ENCODE results near the gene SLC35F5.
"Not testable (repeated sequence)": the region's sequence is repeated elsewhere in the genome, so short reads cannot be mapped to it uniquely, and the experiment has no call there.

The SLC35F5 gene

GRCh38 chr2:113756355-113757137, at the start of gene SLC35F5:
SLC35F5 (minus strand) TSS chr2:113756642; CDS start chr2:113756409, 233 bp downstream.
- DNase-seq, result peak; percentile 87

- DNase-seq, result no peak
Observed at GRCh38 chr2:113799375-113799774, 42.9 kb upstream of the SLC35F5 start.

- DNase-seq, result no peak
Observed at GRCh38 chr2:113797237-113797636, 40.8 kb upstream of the SLC35F5 start.

- DNase-seq, result no peak
Observed at GRCh38 chr2:113796592-113797175, 40.2 kb upstream of the SLC35F5 start.

- no peak for DNase-seq
Observed at GRCh38 chr2:113795405-113795920, 39.0 kb upstream of the SLC35F5 start.

GRCh38 chr2:113791697-113792590, 35.5 kb upstream of the SLC35F5 start:
- DNase-seq, result no peak

- no peak for DNase-seq
Observed at GRCh38 chr2:113784823-113785744, 28.6 kb upstream of the SLC35F5 start.

GRCh38 chr2:113780472-113780871, 24.0 kb upstream of the SLC35F5 start:
- DNase-seq, result no peak

GRCh38 chr2:113777371-113777770, 20.9 kb upstream of the SLC35F5 start:
- no peak for DNase-seq

GRCh38 chr2:113776949-113777348, 20.5 kb upstream of the SLC35F5 start:
- DNase-seq, result no peak

GRCh38 chr2:113774616-113775015, 18.2 kb upstream of the SLC35F5 start:
- DNase-seq, result not testable (repeated sequence)

- DNase-seq, result no peak
Observed at GRCh38 chr2:113770929-113771328, 14.5 kb upstream of the SLC35F5 start.

- DNase-seq, result no peak
Observed at GRCh38 chr2:113769555-113769954, 13.1 kb upstream of the SLC35F5 start.

GRCh38 chr2:113768770-113769169, 12.3 kb upstream of the SLC35F5 start:
- DNase-seq, result no peak

- no peak for DNase-seq
Observed at GRCh38 chr2:113767811-113768460, 11.5 kb upstream of the SLC35F5 start.

GRCh38 chr2:113765276-113765675, 8.8 kb upstream of the SLC35F5 start:
- no peak for DNase-seq

GRCh38 chr2:113762377-113763118, 6.1 kb upstream of the SLC35F5 start:
- DNase-seq, result no peak

- DNase-seq, result no peak
Observed at GRCh38 chr2:113760400-113760799, 4.0 kb upstream of the SLC35F5 start.

- DNase-seq, result no peak
Observed at GRCh38 chr2:113757138-113757657, 756 bp upstream of the SLC35F5 start.

- peak in 1 of 2 experiments; percentile 18 for DNase-seq
Observed at GRCh38 chr2:113755835-113756354, 547 bp downstream of the SLC35F5 start.

Data from activated CD4-positive, alpha-beta T cell treated with anti-CD3 and anti-CD28 coated beads, Interleukin-2, amount 50 U/mL, for 4 hours (primary cell).